ENCODE results near the gene GHRL.

DNA sequence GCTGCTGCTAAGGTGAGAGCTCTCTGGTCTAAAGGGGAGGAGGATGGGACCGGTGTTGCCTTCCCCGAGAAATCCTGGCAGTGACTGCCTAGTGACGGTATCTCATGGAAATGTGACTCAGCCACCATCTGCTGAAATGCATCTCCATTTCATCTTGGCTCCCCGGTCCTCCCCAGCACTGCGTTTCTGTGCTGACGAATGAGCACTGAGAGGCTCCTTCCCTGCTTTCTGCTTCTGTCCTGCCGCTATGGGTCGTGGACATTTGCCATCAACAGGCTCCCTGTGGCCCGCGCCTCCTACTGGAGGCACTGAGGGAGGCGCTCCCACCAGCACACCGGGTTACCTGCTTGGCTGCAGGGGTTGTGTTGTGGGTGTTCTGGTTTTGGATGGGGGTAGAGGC lies 41.7 kb upstream of the GHRL start:
- TF ChIP-seq YY1 (IDR thresholded peaks at IDR 0.05; ENCODE audit: insufficient read depth, insufficient read length) = no peak
- TF ChIP-seq ZNF274 (IDR thresholded peaks at IDR 0.05; ENCODE audit: low read depth, low read length) = no peak
- TF ChIP-seq SUZ12 (IDR thresholded peaks at IDR 0.05; ENCODE audit: extremely low read depth, insufficient read depth, insufficient read length) = no peak

Data from NT2/D1 (cell line).